DMS114 treated with DMSO at 0.1 percent for 48 hours (cell line): ENCODE results near the gene GSTA5.
"Not testable (repeated sequence)": the region's sequence is repeated elsewhere in the genome, so short reads cannot be mapped to it uniquely, and the experiment has no call there.

Experiments used
- DNase-seq: peaks from one replicate; lab custom pipeline; 2025; ENCODE audit not compliant: unreplicated experiment; lab: John Stamatoyannopoulos, UW

Gene GSTA5

DNA sequence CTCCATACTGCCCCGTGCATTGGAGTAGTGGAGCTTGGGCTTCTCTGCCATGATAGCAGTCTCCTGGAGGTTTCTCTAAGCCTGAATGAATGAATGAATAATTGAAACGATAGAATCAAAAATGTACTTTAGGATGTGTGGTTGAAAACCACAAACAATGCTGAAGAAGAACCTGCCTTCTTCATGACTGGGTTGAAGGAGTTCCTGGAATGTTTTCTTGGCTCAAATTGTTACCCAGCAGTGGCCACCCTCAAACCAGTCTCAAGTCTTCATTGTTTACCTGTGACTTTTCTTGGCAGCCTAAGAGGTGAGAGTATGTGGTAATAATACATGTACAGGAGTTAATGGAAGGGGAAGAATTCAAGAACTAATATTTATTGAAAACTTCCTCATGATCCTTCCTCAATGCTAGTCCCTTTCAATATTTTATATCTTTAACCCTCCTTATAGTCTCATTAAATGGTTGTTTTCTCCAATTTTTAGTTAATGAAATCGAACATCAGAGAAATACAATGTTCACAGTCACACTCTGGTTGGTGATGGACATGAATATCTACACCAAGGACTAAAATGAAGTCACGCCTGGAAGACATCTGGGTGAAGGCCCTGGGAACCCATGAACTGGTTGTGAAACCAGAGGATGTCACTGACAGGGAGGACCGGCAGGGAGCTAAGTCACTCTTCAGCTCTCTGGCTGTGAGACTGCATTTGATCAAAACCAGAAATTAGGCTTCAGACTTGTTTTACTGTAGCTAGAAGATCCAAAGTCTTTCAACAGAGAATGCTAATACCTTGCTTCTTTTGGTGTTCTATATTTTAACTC is at the start of gene GSTA5:
TSS of gene GSTA5 (minus strand) at position 51 of the 823 bp plus-strand sequence.
- DNase-seq, result no peak

DNA sequence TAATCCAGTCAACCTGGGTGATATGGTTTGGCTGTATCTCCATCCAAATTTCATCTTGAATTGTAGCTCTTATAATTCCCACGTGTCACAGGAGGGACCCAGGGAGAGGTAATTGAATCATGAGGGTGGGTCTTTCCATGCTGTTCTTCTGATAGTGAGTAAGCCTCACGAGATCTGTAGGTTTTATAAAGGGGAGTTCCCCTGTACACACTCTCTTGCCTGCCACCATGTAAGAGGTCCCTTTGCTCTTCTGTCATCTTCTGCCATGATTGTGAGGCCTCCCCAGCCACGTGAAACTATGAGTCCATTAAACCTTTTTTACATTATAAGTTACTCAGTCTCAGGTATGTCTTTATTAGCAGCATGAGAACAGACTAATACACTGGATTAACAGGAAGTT is 49.4 kb upstream of the GSTA5 start:
- DNase-seq, result no peak

DNA sequence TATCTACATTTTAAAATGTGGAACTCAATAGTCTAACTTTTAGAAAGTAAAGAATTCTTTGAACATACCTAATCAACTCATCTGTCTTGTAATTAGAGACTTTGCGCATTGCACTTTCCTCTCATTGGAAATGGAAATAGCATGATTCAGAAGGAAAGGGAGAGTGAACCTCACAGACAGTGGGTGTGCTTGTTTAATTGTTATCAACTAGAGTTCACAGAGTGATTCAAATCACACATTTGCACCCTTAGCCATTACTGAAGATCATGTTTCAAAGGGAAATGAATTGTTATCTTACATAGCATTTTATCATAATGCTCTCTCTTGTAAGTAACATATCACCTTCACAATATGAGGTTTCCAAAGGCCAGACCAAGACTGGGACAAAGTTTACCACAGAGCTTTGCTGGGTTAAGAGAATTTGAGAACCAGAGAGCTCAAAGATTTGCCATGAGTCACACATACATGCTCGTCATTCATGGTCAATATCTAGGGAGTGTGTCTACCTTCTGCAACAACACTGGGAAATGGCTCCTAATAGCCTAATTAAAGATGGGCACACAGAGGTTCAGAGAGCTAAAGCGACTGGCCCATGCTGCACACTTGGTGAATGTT is 47.4 kb upstream of the GSTA5 start:
- no peak for DNase-seq

DNA sequence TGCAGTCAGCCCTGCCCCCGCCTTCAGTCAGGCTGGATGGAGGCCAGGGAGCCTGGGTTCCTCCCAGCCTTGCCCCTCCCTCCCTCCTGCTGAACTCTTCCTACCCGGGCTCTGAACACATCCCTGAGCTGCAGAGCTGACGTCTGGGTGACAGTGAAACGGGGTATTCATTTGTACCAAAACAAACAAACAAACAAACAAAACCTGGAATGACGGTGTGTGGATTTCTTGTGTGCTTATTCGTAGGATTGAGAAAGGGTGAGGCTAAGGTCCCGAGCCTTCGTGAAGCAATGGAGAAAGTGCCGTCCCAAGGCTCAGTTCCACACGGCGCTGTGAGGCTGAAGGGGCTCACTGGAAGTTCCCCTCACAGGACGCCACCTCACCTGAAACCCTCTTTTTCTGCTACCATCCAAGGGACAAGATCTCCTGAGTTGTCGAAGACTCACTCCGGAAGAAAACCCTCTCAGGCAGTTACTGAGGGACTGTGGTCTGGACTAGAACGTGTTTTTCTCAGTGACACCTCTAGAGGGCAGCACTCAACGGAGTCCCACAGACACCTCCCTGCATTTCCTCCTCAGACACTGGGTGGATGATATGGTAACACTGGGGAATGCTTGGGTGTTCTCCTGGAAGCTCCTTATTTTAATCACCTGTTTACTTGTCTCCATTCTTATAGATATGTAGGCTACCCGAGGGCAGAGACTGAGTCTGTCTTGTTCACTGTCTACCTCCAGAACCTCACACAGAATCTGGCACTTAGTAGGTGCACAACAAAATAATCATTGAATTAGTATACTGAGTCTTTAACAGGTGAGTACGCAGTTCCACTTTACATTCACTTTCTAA is 41.6 kb upstream of the GSTA5 start:
- peak; percentile 85 for DNase-seq

DNA sequence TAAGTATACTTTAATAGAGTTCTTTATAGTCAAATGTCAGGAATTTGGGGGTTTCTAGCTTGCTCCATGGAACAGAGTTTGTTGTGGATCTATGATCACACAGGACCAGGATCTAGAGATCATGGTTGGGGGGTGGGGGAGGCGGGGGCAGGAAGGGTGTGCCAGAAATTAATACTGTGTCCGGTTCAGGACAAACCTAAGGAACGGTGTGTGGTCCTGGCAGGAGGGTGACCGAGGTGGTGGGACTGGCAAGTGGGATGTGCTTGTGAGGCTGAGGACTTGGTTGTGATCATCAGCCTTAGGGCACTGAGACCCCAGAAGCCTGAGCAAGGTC is 41.0 kb upstream of the GSTA5 start:
- no peak for DNase-seq

DNA sequence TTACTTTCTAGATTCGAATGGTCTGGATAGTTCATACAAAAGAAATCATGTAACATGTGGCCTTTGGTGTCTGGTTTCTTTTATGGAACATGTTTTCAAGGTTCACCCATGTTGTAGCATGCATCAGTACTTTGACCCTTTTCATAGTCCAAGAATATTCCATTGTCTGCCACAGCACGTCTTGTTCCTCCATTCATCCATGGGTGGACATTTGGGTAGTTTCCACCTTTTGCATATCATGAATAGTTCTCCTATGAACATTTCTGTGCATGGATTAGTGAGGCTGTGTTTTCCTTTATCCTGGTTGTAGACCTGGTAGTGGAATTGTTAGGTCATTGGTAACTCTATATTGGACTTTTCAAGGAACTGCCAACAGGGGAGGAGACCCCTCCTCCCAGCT is 37.2 kb upstream of the GSTA5 start:
- DNase-seq, result no peak

DNA sequence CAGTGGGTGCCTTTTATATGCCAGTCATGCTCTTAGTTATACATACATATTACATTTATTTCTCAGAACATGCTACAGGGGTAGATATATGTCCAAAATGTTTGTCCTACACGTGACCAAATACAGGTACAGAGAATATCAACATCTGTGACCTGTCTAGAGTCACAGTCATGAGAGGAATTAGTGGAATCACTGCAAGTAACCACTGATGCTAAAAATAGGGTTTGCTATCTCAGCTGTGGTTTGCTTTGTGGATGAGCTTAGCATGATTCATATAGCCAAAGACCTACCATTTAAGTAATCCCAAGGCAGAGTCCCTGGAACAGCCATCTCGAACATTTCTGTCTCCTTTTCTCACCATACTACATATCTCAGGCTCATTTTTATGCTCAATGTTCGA is 36.6 kb upstream of the GSTA5 start:
- no peak for DNase-seq

DNA sequence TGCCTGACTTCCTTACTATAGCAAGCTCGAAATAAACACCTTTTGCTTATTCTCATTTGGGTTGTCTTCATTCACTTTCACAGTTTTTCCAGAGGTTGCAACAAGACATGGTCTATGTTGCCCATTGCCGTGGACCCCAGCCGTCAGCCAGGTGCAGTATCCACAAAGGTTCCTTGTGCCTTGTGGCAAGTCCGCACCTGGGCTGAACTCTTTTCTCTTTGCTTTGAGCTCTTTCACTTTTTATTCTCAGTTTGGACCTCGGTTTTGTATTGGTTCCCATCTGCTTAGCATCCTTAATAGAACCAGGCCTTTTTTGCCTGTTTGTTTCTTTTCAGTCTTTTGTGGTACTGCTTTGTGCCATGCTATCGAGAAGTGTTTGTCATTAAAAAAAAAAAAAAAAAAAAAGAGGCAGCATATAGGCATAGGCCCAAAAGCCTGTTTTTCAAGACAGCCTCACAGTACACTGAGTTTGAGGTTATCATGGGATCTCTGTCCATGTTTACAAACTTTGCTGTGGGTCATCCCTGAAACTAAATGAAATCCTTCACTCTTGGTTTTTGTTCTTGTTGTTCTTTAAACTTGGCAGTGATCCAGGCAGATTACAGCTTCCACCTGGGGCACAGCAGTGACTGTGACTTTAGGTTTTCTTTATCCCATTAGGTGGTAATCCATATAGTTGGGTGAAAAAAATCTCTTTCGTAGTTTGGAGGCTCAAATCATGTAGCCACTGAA is 35.6 kb upstream of the GSTA5 start:
- no peak for DNase-seq

DNA sequence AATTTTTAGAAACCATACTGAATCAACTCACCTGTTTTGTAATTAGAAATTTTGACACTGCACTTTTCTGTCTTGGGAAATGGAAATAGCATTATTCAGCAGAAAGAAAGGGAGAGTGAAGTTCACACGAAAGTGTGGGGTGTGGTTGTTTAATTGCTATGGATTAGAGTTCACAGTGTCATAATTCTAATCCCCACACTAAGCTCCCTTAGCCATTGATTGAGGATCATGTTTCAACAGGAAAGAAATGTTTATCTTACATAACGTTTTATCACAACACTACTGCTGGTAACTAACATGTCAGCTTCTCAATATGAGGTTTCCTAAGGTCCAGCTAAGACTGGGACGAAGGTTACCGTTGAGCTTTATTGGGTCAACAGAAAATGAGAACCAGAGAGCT is 31.4 kb upstream of the GSTA5 start:
- no peak for DNase-seq

DNA sequence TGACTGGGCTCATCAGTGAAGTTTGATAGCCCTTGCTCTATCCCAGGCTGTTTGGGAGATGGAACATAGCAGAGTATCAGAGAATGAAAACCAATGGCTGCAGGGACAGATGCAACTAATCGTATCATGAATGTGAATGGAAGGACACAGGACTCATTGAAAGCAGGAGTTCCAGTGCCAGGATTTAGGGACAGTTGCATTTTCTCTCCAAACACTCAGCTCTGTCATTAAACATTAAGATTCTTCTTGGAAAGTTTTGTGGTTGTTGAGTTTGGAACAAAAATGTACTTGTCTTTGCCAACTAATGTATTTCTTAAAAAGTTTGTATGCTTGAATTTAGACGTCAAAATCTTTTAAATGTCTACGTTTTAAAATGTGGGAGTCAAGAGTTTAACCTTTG is 31.0 kb upstream of the GSTA5 start:
- DNase-seq, result no peak

DNA sequence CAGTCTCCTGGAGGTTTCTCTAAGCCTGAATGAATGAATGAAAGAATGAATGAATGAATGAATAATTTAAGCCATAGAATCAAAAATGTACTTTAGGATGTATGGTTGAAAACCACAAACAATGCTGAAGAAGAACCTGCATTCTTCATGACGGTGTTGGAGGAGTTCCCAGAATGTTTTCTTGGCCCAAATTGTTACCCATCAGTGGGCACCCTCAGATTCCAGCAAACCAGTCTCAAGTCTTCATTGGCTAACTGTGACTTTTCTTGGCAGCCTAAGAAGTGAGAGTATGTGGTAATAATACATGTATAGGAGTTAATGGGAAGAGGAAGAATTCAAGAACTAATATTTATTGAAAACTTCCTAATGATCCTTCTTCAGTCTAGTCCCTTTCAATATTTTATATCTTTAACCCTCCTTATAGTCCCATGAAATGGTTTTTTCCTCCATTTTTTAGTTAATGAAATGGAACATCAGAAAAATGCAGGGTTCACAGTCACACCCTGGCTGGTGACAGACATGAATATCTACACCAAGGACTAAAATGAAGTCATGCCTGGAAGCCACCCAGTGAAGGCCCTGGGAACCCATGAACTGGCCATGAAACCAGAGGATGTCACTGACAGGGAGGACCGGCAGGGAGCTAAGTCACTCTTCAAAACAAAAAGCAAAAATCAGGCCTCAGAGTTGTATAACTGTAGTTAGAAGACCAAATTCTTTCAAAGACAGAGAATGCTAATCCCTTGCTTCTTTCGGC is 29.9 kb upstream of the GSTA5 start:
- not testable (repeated sequence) for DNase-seq

DNA sequence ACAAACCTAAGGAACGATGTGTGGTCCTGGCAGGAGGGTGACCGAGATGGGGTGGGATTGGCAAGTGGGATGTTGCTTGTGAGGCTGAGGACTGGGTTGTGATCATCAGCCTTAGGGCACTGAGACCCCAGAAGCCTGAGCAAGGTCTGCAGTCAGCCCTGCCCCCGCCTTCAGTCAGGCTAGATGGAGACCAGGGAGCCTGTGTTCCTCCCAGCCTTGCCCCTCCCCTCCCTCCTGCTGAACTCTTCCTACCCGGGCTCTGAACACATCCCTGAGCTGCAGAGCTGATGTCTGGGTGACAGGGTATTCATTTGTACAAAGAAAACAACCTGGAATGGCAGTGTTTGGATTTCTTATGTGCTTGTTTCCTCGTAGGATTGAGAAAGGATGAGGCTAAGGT is 28.3 kb upstream of the GSTA5 start:
- DNase-seq, result not testable (repeated sequence)

DNA sequence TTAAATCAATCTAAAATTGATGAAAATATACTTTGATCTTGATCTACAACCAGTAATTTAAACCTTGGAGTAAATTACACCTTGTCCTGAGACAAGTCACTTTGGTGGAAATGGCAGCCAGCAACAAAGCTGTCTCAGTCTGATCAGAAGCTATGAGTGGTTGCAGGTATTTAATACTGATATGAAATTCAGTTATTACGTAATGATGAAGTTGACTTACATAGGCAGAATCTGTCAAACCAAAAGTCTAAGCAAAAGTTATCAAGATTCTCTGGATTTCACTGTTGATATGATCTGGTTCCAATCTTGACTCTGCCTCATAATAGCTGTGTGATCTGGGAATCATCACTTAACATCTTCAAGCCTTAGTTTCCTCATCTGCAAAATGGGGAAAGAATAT is 27.6 kb upstream of the GSTA5 start:
- DNase-seq, result no peak

DNA sequence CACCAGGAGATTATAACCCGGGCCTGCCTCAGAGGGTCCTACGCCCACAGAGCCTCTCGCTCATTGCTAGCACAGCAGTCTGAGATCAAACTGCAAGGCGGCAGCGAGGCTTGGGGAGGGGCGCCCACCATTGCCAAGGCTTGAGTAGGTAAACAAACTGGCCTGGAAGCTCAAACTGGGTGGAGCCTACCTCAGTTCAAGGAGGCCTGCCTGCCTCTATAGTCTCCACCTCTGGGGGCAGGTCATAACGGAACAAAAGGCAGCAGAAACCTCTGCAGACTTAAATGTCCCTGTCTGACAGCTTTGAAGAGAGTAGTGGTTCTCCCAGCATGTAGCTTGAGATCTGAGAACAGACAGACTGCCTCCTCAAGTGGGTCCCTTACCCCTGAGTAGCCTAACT is 20.5 kb upstream of the GSTA5 start:
- DNase-seq, result not testable (repeated sequence)

DNA sequence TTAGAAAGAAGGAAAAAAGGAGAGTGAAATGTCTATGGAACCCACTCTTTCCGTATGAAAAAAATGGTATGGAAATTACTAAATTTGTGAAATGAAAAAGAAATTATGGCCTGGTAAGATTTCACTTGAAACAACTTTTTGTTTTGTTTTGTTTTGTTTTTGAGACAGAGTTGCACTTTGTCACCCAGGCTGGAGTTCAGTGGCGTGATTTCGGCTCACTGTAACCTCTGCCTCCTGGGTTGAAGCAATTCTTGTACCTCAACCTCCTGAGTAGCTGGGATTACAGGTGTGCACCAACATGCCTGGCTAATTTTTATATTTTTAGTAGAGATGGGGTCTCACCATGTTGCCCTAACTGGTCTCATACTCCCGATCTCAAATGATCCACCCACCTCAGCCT is 17.8 kb upstream of the GSTA5 start:
- no peak for DNase-seq

DNA sequence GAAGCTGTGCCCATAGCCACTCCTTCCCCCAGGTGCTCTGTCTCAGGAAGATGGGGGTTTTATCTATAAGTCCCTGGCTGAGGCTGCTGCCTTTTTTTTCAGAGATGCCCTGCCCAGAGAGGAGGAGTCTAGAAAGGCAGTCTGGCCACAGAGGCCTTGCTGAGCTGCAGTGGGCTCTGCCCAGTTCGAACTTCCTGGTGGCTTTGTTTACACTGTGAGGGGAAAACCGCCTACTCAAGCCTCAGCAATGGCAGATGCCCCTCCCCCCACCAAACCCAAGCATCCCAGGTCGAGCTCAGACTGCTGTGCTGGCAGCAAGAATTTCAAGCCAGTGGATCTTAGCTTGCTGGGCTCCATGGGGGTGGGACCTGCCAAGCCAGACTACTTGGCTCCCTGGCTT is 15.5 kb upstream of the GSTA5 start:
- DNase-seq, result not testable (repeated sequence)

DNA sequence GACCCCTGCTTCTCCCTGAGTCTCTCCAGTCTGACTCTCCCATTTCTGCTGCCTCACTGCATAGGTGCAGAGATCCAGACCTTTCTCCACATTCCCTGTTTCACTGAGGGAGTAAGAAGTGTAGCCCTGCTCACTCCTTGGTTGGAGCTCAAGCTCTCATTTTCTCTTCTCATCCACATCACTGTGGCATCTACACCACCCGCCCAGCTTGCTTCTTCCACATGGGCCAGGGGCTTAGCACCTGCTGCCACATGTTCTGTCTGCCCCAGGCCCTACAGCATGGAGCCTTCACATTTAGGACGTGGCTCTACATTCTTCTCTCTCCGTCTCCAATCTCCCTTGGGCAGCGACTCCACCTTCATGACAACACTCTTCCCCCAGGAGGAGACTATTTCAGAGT is 8.5 kb upstream of the GSTA5 start:
- DNase-seq, result no peak

DNA sequence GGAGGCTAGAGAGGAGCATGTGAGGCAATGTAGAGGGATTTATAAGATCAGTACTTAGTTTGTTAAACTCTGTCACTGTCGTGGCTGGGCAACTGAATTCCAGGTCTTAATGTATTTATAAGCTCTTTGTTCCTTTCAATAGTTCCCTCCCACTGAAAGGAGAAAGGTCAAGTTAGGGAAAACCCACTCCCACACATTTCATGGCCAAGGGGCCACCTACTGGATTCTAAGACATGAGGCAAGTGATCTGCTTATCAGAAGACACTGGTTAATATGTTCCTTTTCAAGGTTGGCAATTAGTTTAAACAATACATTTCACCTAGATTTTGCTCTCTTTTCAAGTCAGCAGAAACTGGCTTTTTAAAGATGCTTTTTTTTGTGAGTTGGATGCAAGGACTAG is 5.4 kb upstream of the GSTA5 start:
- no peak for DNase-seq

DNA sequence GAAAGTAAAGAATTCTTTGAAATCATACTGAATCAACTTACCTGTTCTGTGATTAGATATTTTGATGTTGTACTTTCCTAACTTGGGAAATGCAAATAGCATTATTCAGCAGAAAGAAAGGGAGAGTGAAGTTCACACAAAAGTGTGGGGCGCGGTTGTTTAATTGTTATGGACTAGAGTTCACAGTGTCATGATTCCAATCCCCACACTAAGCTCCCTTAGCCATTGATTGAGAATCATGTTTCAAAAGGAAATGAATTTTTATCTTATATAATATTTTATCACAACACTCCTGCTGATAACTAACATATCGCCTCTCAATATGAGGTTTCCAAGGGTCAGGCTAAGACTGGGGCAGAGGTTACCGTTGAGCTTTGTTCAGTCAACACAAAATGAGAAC is 3.0 kb upstream of the GSTA5 start:
- DNase-seq, result no peak
